HG03565 (cell line): Measurements from ENCODE around the gene FMO1.
"Not testable (repeated sequence)": the region's sequence is repeated elsewhere in the genome, so short reads cannot be mapped to it uniquely, and the experiment has no call there.

ENCODE experiments used
- ATAC-seq: cut with Tn5 transposase; IDR thresholded peaks from one replicate; pipeline ENCODE4 v1.9.1; 2021; ENCODE audit warnings: mild to moderate bottlenecking, moderate library complexity; ENCODE audit not compliant: unreplicated experiment

Gene FMO1

DNA sequence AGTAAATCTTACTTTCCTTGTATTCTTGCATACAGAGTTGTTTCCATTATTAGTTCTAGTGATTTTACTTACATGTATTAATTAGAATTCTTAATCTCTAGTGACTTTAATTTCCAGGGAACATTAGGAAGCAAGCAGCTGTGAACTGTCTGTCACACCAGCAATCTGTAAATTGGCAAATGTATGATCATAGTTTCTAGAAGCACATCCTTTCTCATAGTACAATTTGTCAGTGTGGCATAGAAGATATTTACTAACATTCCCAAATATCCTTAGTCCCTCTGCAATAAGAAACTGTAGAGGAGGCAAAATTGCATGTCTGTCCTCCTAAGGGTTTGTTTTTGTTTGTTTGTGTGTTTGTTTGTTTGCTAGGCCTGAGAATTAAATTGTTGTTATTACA is 17.0 kb upstream of the FMO1 start:
- no peak for ATAC-seq

DNA sequence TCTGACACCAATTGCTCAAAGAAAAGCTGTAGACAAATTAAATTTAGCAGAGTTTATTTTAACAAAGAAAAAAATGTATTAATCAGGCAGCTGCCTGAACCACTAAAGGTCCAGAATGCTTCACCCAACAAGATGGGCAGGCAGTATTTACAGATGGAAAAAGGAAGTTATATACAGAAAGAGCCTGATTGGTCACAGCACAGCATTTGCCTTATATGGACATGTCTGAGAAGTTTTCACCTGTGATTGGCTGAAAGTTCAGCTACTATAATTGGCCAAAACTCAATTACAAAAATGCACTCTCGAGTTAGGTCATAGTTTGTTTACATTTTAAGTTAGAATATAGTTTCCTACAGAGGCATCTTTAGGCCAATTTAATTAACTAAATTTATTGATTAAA is 15.1 kb upstream of the FMO1 start:
- no peak for ATAC-seq

- ATAC-seq, result not testable (repeated sequence)
Observed at GRCh38 chr1:171236231-171236630, 12.1 kb upstream of the FMO1 start.

DNA sequence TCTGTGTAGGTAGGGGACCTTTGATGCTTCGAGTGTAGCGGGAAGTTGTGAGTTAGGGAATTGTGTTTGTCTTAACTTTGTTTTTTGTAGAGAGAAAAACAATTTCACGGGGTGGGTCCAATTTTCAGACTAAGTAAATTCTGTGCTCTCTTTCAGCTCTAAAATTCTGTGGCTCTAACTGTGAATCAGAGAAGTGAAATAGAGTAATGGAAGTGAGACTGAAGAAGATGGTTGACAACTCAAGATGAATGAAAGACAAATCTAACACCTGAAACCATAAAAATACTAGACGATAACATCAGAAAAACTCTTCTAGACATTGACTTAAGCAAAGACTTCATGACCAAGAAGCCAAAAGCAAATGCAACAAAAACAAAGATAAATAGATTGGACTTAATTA is 4.4 kb upstream of the FMO1 start:
- ATAC-seq, result no peak

- ATAC-seq, result peak; percentile 85
Observed at GRCh38 chr1:171245458-171246064, 2.7 kb upstream of the FMO1 start.

- ATAC-seq, result no peak
Observed at GRCh38 chr1:171247501-171247900, 793 bp upstream of the FMO1 start.

- no peak for ATAC-seq
Observed at GRCh38 chr1:171248841-171249240, 547 bp downstream of the FMO1 start.

- ATAC-seq, result no peak
Observed at GRCh38 chr1:171250263-171250662, 2.0 kb downstream of the FMO1 start.

DNA sequence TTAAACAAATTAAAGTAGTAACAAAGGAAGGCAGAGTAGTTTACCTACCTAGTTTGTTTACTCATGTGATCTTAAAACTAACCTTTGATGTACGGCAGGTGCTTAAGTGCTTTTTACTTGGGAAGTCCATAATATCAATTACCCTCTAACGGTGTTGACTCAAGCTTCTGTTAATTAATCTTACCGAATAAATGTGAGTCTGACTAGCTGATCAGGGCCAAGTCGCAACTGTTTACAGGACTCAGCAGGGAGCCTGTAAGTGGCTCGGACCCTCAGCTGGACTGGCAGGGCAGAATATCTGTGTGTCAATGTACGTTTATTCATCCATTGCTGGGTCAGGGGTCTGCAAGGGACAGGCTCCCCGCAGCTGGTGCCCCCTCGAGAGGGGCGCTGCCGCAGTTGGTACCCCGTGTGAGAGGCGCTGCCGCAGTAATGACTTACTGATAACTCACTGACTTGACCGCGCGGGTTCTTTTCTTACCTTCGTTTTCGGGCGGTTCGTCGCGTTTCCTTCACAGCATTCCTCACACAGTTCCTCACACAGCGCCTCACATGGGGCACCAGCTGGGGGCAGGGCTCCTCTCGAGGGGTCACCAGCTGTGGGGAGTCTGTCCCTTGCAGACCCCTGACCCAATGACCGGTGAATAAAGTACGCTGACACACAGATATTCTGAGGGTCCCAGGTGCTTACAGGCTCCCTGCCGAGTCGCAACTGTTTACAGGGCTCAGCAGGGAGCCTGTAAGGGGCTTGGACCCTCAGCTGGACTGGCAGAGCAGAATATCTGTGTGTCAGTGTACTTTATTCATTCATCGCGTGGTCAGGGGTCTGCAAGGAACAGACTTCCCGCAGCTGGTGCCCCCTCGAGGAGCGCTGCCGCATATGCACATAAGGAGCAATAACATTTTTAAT is 3.0 kb downstream of the FMO1 start:
- no peak for ATAC-seq

GRCh38 chr1:171251952-171252300 is 3.6 kb downstream of the FMO1 start:
- no peak for ATAC-seq

- peak; percentile 89 for ATAC-seq
Observed at GRCh38 chr1:171252482-171252881, 4.2 kb downstream of the FMO1 start.

GRCh38 chr1:171254859-171255258 is 6.6 kb downstream of the FMO1 start:
- ATAC-seq, result no peak

- no peak for ATAC-seq
Observed at GRCh38 chr1:171256940-171257606, 8.8 kb downstream of the FMO1 start.

DNA sequence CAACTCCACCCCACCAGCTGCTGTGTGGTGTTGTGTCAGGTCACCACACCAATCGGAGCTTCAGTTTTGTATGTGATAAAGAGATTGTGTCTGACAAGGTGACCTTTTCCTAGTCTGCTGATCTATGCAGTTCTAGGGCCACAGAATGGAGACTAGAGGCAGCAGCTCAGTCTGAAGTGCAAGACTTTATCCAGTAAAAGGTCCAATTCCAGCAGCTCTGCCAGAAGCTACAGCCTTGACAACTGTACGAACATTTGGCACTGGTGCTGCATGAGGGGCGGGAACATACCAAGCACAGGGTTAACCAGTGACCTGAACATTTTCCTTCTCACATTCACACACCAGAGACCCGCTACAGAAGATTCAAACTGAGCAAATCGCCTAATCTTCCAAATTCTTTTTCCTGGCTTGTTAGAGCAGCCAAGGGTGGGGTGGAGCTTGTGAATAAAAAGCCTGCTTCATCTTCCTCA is 9.3 kb downstream of the FMO1 start:
- ATAC-seq, result no peak

GRCh38 chr1:171258429-171258828 is 10.1 kb downstream of the FMO1 start:
- no peak for ATAC-seq

GRCh38 chr1:171258943-171259342 is 10.6 kb downstream of the FMO1 start:
- ATAC-seq, result no peak

GRCh38 chr1:171261336-171261735 is 13.0 kb downstream of the FMO1 start:
- no peak for ATAC-seq

GRCh38 chr1:171263901-171264300 is 15.6 kb downstream of the FMO1 start:
- ATAC-seq, result no peak

DNA sequence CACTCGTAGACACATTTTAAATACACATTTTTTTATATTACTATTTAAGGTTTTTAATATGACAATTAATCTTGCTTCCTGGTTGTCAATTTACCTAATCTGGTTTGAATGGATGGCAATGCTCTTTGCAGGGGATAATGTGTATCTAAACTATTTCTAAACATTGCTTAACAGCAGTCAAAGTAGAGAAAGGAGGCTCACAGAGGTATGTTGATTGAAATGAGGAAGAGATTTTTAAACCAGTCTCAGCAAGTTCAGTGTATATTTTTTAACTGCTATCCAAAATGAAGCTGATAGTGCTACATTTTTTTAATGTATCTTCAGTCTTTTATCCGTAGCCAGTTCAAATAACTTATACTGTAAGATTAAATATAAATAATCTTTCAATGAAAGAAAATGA is 17.4 kb downstream of the FMO1 start:
- no peak for ATAC-seq

- no peak for ATAC-seq
Observed at GRCh38 chr1:171266930-171267329, 18.6 kb downstream of the FMO1 start.

DNA sequence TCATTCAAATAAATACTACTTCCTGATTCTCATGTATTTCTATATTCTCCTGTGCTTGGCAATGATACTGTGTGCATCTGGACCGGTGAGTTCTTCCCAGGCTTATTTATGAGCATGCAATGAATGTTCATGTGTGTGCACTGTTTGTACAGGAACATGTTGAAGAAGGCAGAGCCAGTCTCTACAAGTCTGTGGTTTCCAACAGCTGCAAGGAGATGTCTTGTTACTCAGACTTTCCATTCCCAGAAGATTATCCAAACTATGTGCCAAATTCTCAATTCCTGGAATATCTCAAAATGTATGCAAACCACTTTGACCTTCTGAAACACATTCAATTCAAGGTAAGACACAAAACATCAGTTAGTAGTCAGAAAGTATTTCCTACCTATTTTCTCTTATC is 19.1 kb downstream of the FMO1 start:
- no peak for ATAC-seq

DNA sequence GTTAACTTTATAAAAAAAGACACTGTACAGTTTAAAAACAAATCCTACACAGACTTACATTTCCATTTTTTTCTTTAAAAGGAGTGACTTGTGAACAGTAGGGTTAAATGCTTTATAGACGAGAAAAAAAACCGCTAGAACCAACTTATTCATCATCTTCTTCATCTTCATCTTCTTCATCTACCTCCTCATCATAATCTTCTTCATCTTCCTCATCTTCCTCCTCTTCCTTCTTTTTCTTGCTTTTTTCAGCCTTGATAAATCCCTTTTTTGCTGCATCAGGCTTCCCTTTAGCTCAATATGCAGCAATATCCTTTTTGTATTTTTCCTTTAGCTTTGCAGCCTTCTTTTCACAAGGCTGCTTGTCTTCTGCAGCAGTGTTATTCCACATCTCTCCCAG is 22.5 kb downstream of the FMO1 start:
- ATAC-seq, result no peak
